ENCODE data around the gene TMEM101.
"Not testable (repeated sequence)": the region's sequence is repeated elsewhere in the genome, so short reads cannot be mapped to it uniquely, and the experiment has no call there.

TMEM101 gene

DNA sequence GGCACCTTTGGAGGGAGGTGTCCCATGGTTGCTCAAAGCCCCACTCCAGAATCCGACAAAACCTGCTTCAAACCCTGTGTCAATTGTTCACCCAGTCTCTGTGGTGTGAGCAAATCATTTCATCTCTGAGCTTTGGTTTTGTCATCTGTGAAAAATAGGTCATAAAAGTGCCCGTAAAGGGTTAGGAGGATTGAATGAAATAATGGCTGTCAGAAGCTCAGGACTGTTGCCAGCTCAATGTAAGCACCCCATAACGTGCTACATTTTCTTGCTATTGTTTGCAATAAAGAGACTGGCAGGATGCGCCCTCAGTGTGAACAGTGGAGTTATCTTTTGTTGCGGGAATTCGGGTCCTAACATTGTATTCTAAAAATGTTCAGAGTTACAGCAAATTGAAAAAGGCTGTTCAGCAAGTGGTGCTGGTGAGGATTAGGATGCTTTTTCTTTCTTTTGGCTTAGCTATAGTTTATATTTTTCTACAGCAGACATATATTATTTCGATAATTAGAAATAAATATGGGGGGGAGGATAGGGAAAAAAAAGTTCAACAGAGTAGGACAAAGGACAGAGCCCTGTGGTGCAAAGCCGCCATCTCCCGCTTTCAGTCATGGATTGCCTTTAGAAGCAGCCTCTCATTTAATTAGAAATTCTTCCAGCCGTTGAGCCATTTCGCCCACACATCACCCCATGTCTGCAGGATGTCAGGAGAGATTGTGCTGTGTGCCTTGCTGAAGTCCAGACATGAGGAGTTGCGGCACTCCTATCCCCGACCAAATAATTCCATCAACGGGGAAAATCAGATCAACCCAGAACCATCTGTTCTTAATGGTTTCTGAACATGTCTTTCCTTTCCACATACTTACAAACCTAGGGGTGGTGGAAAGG lies 40.1 kb downstream of the TMEM101 start:
- no peak for DNase-seq (ENCODE audit: low read depth in 2 of 2)

- not testable (repeated sequence) for DNase-seq (ENCODE audit: low read depth in 2 of 2)
Measured at GRCh38 chr17:43972444-43973212, 42.1 kb downstream of the TMEM101 start.

GRCh38 chr17:43971436-43971835 lies 43.3 kb downstream of the TMEM101 start:
- not testable (repeated sequence) for DNase-seq (ENCODE audit: low read depth in 2 of 2)

GRCh38 chr17:43970366-43970765 lies 44.4 kb downstream of the TMEM101 start:
- no peak for DNase-seq (ENCODE audit: low read depth in 2 of 2)

- DNase-seq (ENCODE audit: low read depth in 2 of 2), result no peak
Measured at GRCh38 chr17:43967251-43967875, 47.4 kb downstream of the TMEM101 start.

DNA sequence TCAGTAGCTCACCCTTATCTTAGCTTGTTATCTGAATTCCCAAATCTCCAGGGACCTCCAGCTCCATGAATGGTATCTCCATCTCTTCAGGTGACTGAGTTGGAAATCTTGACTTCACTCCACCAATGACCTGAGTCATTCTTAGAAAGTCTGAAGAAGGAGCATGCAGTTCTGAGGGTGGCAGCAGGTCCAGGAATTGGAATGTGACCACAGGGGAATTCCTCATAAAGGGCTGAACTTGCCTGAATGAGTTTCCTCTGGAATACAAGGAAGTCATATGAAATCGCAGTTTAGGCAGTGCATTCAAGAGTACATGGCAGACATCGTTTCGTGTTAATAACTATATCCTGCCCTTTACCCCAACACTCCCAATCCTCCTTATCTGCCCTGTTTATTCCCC lies 48.5 kb downstream of the TMEM101 start:
- DNase-seq (ENCODE audit: low read depth in 2 of 2), result no peak

GRCh38 chr17:43962479-43962878 lies 52.3 kb downstream of the TMEM101 start:
- DNase-seq (ENCODE audit: low read depth in 2 of 2), result no peak

DNA sequence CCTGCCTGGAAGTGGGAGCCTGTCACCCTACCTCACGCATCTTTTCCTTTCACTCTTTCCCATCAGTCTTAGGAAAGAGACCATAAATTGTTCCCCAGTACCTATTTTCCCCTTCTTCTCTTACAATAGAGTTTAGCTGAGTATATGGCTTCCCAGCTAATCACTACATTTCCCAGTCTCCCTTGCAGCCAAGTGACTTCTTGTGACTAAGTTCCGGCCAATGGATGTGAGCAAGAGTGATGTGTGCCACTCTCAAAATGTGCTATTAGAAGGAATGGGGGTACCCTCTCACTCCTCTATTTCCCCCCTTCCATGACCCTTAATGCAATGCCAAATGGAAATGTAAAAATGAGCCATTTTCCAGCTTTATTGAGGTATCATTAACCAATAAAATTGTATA lies 52.8 kb downstream of the TMEM101 start:
- no peak for DNase-seq (ENCODE audit: low read depth in 2 of 2)

GRCh38 chr17:43961292-43961691 lies 53.5 kb downstream of the TMEM101 start:
- DNase-seq (ENCODE audit: low read depth in 2 of 2), result not testable (repeated sequence)

All from stimulated activated CD8-positive, alpha-beta memory T cell treated with anti-CD3 and anti-CD28 coated beads, Interleukin-15, amount 100 ng/mL, for 48 hours (primary cell).